ENCODE data around the gene CRELD2.

The CRELD2 gene

DNA sequence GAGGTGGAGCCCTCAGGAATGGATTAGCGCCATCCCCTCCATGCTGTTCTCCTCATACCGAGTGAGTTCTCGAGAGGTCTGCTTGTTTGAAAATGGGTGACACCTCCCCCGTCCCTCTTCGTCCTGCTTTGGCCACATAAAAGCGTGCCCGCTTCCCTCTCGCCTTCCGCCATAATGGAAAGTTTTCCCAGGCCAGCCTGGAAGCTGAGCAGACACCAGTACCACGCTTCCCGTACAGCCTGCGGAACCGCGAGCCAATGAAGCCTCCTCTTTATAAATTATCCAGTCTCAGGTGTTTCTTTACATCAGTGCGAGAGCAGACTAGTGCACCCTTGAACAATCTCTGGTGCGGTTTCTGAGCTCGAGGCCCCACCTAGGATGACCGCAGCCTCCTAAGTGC, 13.0 kb upstream of the CRELD2 start:
- Histone ChIP-seq H2BK15ac (ENCODE audit: low read length) (no peak overlapping the region), H3K9ac (ENCODE audit: low read depth, low read length, poor library complexity) (no peak overlapping the region), H3K23ac (ENCODE audit: low read depth, low read length, poor library complexity) (no peak overlapping the region), H3K79me1 (ENCODE audit: low read depth, low read length) (peaks cover 2% of the 10 kb centered on the region), H4K8ac (ENCODE audit: low read depth, low read length) (no peak overlapping the region), H3K27me3 (ENCODE audit: control insufficient read depth in 3 of 3, insufficient read depth in 3 of 3, low read depth in 1 of 3, low read length in 3 of 3) (no peaks in the 10 kb centered on the region), H3K36me3 (replicated peaks in 1 of 2; ENCODE audit: control insufficient read depth in 2 of 2, insufficient read depth in 2 of 2, low read length in 2 of 2) (peaks cover 33 to 61% of the 10 kb centered on the region in 2 donors), H3K18ac (ENCODE audit: low read length) (no peak overlapping the region), H3K27ac (replicated peaks; ENCODE audit: low read length) (no peak overlapping the region), H2AK5ac (ENCODE audit: low read depth, low read length) (no peak overlapping the region), H3K4me1 (ENCODE audit: control insufficient read depth in 2 of 2, insufficient read depth in 1 of 2, low read depth in 1 of 2, low read length in 2 of 2) (peaks cover 0 to 5% of the 10 kb centered on the region in 2 donors), H2BK120ac (ENCODE audit: low read depth, low read length) (no peak overlapping the region), H2AFZ (ENCODE audit: low read length) (no peak overlapping the region), H2BK5ac (ENCODE audit: low read length) (no peak overlapping the region), H3K14ac (ENCODE audit: low read length) (no peak overlapping the region), H2BK12ac (ENCODE audit: low read length) (no peak overlapping the region), H4K91ac (ENCODE audit: low read depth, low read length, poor library complexity) (no peak overlapping the region), H3K4me3 (ENCODE audit: low read length in 2 of 2) (no peak overlapping the region), H3K4ac (ENCODE audit: low read length) (no peak overlapping the region), H3K9me3 (replicated peaks in 1 of 2; ENCODE audit: control insufficient read depth in 2 of 2, insufficient read depth in 1 of 2, low read depth in 1 of 2, low read length in 2 of 2) (peaks cover 0 to 8% of the 10 kb centered on the region in 2 donors), H3K4me2 (ENCODE audit: insufficient read depth, low read length, poor library complexity, severe bottlenecking) (no peak overlapping the region)
- no CpG with 5 or more reads among the region's 18 CpGs for WGBS, 2 donors (ENCODE audit: extremely low coverage in 2 of 2, insufficient read length in 2 of 2, insufficient replicate concordance in 1 of 2)
- no peak for DNase-seq (ENCODE audit: low spot score)

DNA sequence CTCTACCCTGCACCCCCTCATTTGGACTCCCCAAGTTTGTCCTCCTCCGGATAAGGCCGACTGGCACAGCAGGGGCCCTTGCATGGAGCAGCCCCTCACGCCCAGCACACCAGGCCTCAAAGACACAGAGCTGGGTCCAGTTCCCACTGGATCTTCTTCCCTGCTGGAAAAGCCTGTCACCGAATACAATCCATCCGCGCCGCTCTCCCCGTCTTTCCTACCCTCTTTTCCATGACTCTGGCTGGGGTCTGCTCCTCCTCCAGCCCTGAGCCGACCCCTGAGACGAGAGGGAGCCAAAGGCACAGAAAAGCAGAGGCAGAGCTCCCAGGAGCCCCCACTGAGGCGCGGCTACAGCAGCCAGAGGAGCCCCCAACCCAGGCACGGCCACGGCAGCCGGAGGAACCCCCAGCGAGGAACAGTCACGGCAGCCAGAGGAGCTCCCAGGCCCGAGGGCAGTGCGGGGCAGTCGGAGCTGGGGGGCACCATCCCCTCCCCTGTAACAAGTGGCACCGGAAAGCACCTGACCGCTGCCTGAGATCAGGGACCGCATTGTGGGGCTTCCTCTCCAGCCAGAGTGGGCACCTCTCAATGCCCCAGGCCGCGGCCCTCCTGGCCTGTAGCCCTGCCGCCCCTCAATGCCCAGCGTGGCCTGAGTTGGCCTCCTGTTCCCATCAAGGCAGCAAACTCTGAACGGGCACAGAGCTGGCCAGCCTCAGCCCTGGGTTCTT, 12.2 kb upstream of the CRELD2 start:
- Histone ChIP-seq H3K27ac (replicated peaks; ENCODE audit: low read length) (no peak overlapping the region), H3K9ac (ENCODE audit: low read depth, low read length, poor library complexity) (no peak overlapping the region), H2BK15ac (ENCODE audit: low read length) (no peak overlapping the region), H3K4me1 (ENCODE audit: control insufficient read depth in 2 of 2, insufficient read depth in 1 of 2, low read depth in 1 of 2, low read length in 2 of 2) (peaks cover 0 to 5% of the 10 kb centered on the region in 2 donors), H3K18ac (ENCODE audit: low read length) (peak overlapping the region; percentile 11), H3K23ac (ENCODE audit: low read depth, low read length, poor library complexity) (peak overlapping the region; percentile 85), H3K14ac (ENCODE audit: low read length) (peak overlapping the region; percentile 17), H3K4me3 (ENCODE audit: low read length in 2 of 2) (no peak overlapping the region), H3K79me1 (ENCODE audit: low read depth, low read length) (peaks cover 2% of the 10 kb centered on the region), H2BK5ac (ENCODE audit: low read length) (no peak overlapping the region), H2BK12ac (ENCODE audit: low read length) (no peak overlapping the region), H4K8ac (ENCODE audit: low read depth, low read length) (no peak overlapping the region), H3K4ac (ENCODE audit: low read length) (no peak overlapping the region), H3K27me3 (ENCODE audit: control insufficient read depth in 3 of 3, insufficient read depth in 3 of 3, low read depth in 1 of 3, low read length in 3 of 3) (no peaks in the 10 kb centered on the region), H2AK5ac (ENCODE audit: low read depth, low read length) (no peak overlapping the region), H2AFZ (ENCODE audit: low read length) (no peak overlapping the region), H2BK120ac (ENCODE audit: low read depth, low read length) (no peak overlapping the region), H3K36me3 (replicated peaks in 1 of 2; ENCODE audit: control insufficient read depth in 2 of 2, insufficient read depth in 2 of 2, low read length in 2 of 2) (peaks cover 34 to 54% of the 10 kb centered on the region in 2 donors), H3K4me2 (ENCODE audit: insufficient read depth, low read length, poor library complexity, severe bottlenecking) (no peak overlapping the region), H3K9me3 (replicated peaks in 1 of 2; ENCODE audit: control insufficient read depth in 2 of 2, insufficient read depth in 1 of 2, low read depth in 1 of 2, low read length in 2 of 2) (peaks cover 0 to 8% of the 10 kb centered on the region in 2 donors), H4K91ac (ENCODE audit: low read depth, low read length, poor library complexity) (no peak overlapping the region)
- DNase-seq (ENCODE audit: low spot score), result no peak
- 100% methylated on average over 1 of the region's 28 CpGs; no CpG with 5 or more reads in 1 of the 2 donors for WGBS, 2 donors (ENCODE audit: extremely low coverage in 2 of 2, insufficient read length in 2 of 2, insufficient replicate concordance in 1 of 2)

- H3K9ac ChIP-seq (ENCODE audit: low read depth, low read length, poor library complexity), result peak overlapping the region; percentile 70
- H3K14ac ChIP-seq (ENCODE audit: low read length), result peak overlapping the region; percentile 17
- no peak overlapping the region for H2BK120ac ChIP-seq (ENCODE audit: low read depth, low read length)
- H3K4me1 ChIP-seq (ENCODE audit: control insufficient read depth in 2 of 2, insufficient read depth in 1 of 2, low read depth in 1 of 2, low read length in 2 of 2), result no peaks in the 10 kb centered on the region
- no peak overlapping the region for H4K91ac ChIP-seq (ENCODE audit: low read depth, low read length, poor library complexity)
- peaks cover 2% of the 10 kb centered on the region for H3K79me1 ChIP-seq (ENCODE audit: low read depth, low read length)
- H3K23ac ChIP-seq (ENCODE audit: low read depth, low read length, poor library complexity), result peak overlapping the region; percentile 85
- H3K4ac ChIP-seq (ENCODE audit: low read length), result no peak overlapping the region
- H3K4me2 ChIP-seq (ENCODE audit: insufficient read depth, low read length, poor library complexity, severe bottlenecking), result no peak overlapping the region
- no peak overlapping the region for H3K4me3 ChIP-seq (ENCODE audit: low read length in 2 of 2)
- no peak overlapping the region for H2BK5ac ChIP-seq (ENCODE audit: low read length)
- H2BK15ac ChIP-seq (ENCODE audit: low read length), result no peak overlapping the region
- no peak overlapping the region for H3K27ac ChIP-seq (replicated peaks; ENCODE audit: low read length)
- peak overlapping the region; percentile 82 for H4K8ac ChIP-seq (ENCODE audit: low read depth, low read length)
- no CpG with 5 or more reads among the region's 14 CpGs for WGBS, 2 donors (ENCODE audit: extremely low coverage in 2 of 2, insufficient read length in 2 of 2, insufficient replicate concordance in 1 of 2)
- H2AK5ac ChIP-seq (ENCODE audit: low read depth, low read length), result no peak overlapping the region
- peak overlapping the region; percentile 11 for H3K18ac ChIP-seq (ENCODE audit: low read length)
- peaks cover 0 to 3% of the 10 kb centered on the region in 2 donors for H3K9me3 ChIP-seq (replicated peaks in 1 of 2; ENCODE audit: control insufficient read depth in 2 of 2, insufficient read depth in 1 of 2, low read depth in 1 of 2, low read length in 2 of 2)
- H2BK12ac ChIP-seq (ENCODE audit: low read length), result peak overlapping the region; percentile 2
- no peak overlapping the region for H2AFZ ChIP-seq (ENCODE audit: low read length)
- peaks cover 28 to 48% of the 10 kb centered on the region in 2 donors for H3K36me3 ChIP-seq (replicated peaks in 1 of 2; ENCODE audit: control insufficient read depth in 2 of 2, insufficient read depth in 2 of 2, low read length in 2 of 2)
- no peak for DNase-seq (ENCODE audit: low spot score)
- H3K27me3 ChIP-seq (ENCODE audit: control insufficient read depth in 3 of 3, insufficient read depth in 3 of 3, low read depth in 1 of 3, low read length in 3 of 3), result no peaks in the 10 kb centered on the region
Observed at GRCh38 chr22:49906799-49907290, 11.6 kb upstream of the CRELD2 start.

DNA sequence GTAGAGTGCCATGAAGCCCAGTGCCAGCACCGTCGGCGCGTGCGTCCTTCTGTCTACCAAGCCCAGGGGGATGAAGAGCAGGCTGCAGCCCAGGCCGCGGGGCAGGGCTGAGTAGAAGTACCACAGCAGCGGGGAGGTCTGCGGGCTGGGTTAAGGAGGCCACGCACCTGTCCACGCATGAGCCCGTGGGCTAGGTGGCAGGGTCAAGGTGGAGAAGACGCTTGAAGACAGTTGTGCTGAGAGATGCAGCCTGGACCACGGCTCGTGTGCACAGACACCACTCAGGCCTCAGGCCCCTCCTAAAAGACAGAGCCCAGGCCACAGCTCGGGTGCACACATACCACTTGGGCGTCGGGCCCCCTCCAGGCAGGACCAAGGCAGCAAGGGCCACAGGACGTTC, 10.6 kb upstream of the CRELD2 start:
- H3K18ac ChIP-seq (ENCODE audit: low read length), result no peak overlapping the region
- H3K9ac ChIP-seq (ENCODE audit: low read depth, low read length, poor library complexity), result no peak overlapping the region
- H2BK5ac ChIP-seq (ENCODE audit: low read length), result no peak overlapping the region
- H2AFZ ChIP-seq (ENCODE audit: low read length), result no peak overlapping the region
- H3K4me2 ChIP-seq (ENCODE audit: insufficient read depth, low read length, poor library complexity, severe bottlenecking), result no peak overlapping the region
- H3K27me3 ChIP-seq (ENCODE audit: control insufficient read depth in 3 of 3, insufficient read depth in 3 of 3, low read depth in 1 of 3, low read length in 3 of 3), result no peaks in the 10 kb centered on the region
- no peak overlapping the region for H2BK15ac ChIP-seq (ENCODE audit: low read length)
- no peak overlapping the region for H3K14ac ChIP-seq (ENCODE audit: low read length)
- WGBS, 2 donors (ENCODE audit: extremely low coverage in 2 of 2, insufficient read length in 2 of 2, insufficient replicate concordance in 1 of 2), result no CpG with 5 or more reads among the region's 19 CpGs
- H4K91ac ChIP-seq (ENCODE audit: low read depth, low read length, poor library complexity), result no peak overlapping the region
- H2BK120ac ChIP-seq (ENCODE audit: low read depth, low read length), result no peak overlapping the region
- H3K4ac ChIP-seq (ENCODE audit: low read length), result no peak overlapping the region
- peaks cover 22 to 48% of the 10 kb centered on the region in 2 donors for H3K36me3 ChIP-seq (replicated peaks in 1 of 2; ENCODE audit: control insufficient read depth in 2 of 2, insufficient read depth in 2 of 2, low read length in 2 of 2)
- H3K9me3 ChIP-seq (replicated peaks in 1 of 2; ENCODE audit: control insufficient read depth in 2 of 2, insufficient read depth in 1 of 2, low read depth in 1 of 2, low read length in 2 of 2), result peaks cover 0 to under 1% of the 10 kb centered on the region in 2 donors
- no peak overlapping the region for H3K27ac ChIP-seq (replicated peaks; ENCODE audit: low read length)
- H3K4me1 ChIP-seq (ENCODE audit: control insufficient read depth in 2 of 2, insufficient read depth in 1 of 2, low read depth in 1 of 2, low read length in 2 of 2), result no peaks in the 10 kb centered on the region
- H4K8ac ChIP-seq (ENCODE audit: low read depth, low read length), result peak overlapping the region; percentile 52
- no peak overlapping the region for H3K23ac ChIP-seq (ENCODE audit: low read depth, low read length, poor library complexity)
- no peak overlapping the region for H2AK5ac ChIP-seq (ENCODE audit: low read depth, low read length)
- H2BK12ac ChIP-seq (ENCODE audit: low read length), result no peak overlapping the region
- DNase-seq (ENCODE audit: low spot score), result no peak
- peak overlapping the region in 1 of 2 donors; percentile 46 for H3K4me3 ChIP-seq (ENCODE audit: low read length in 2 of 2)
- H3K79me1 ChIP-seq (ENCODE audit: low read depth, low read length), result peaks cover 2% of the 10 kb centered on the region
